HUES64 (cell line): ENCODE measurements around the gene TECPR2.

Source experiments
- H3K27ac ChIP-seq: 2 replicates; pipeline ENCODE4 v1.7.0; 2013; ENCODE audit warnings: low read depth, low read length, inconsistent platforms
- H3K27me3 ChIP-seq: 2 replicates; pipeline ENCODE4 v1.6.1; 2013; ENCODE audit warnings: mild to moderate bottlenecking, low read length; ENCODE audit not compliant: insufficient read depth
- H3K36me3 ChIP-seq: 2 replicates; pipeline ENCODE4 v1.6.1; 2013; ENCODE audit warnings: mild to moderate bottlenecking, low read length; ENCODE audit not compliant: insufficient read depth
- H3K4me1 ChIP-seq: 2 replicates; pipeline ENCODE4 v1.6.1; 2013; ENCODE audit warnings: mild to moderate bottlenecking, low read length, moderate library complexity; ENCODE audit not compliant: insufficient read depth
- H3K4me3 ChIP-seq: 2 replicates; pipeline ENCODE4 v1.5.1; 2013; ENCODE audit warnings: mild to moderate bottlenecking, low read length, moderate library complexity
- H3K9ac ChIP-seq: 2 replicates; pipeline ENCODE4 v1.6.1; 2013; ENCODE audit warnings: mild to moderate bottlenecking, low read depth, low read length
- H3K9me3 ChIP-seq: 2 replicates; pipeline ENCODE4 v1.6.1; 2013; ENCODE audit warnings: low read depth, low read length; ENCODE audit not compliant: insufficient read depth
- WGBS: fragments of 150-250, 120-280 bp; methylation state at CpG from one replicate; pipeline ENCODE4 v1.1.7; 2013; ENCODE audit warnings: missing lambda C conversion rate; 5-methylcytosine and 5-hydroxymethylcytosine counted together

TECPR2 gene

GRCh38 chr14:102490456-102490855 lies 127.7 kb downstream of the TECPR2 start:
- no peak overlapping the region for H3K27ac ChIP-seq
- WGBS = 89% methylated on average over 18 of the region's 18 CpGs
- no peaks in the 10 kb centered on the region for H3K9me3 ChIP-seq
- H3K27me3 ChIP-seq = no peaks in the 10 kb centered on the region
- no peaks in the 10 kb centered on the region for H3K36me3 ChIP-seq
- no peaks in the 10 kb centered on the region for H3K4me1 ChIP-seq
- H3K4me3 ChIP-seq = no peak overlapping the region
- H3K9ac ChIP-seq = no peak overlapping the region

- no peak overlapping the region for H3K27ac ChIP-seq
- H3K4me1 ChIP-seq = no peaks in the 10 kb centered on the region
- no peaks in the 10 kb centered on the region for H3K9me3 ChIP-seq
- no peaks in the 10 kb centered on the region for H3K27me3 ChIP-seq
- H3K36me3 ChIP-seq = no peaks in the 10 kb centered on the region
- no peak overlapping the region for H3K9ac ChIP-seq
- WGBS = 92% methylated on average over 3 of the region's 3 CpGs
- no peak overlapping the region for H3K4me3 ChIP-seq
Observed at GRCh38 chr14:102491366-102491765, 128.6 kb downstream of the TECPR2 start.

GRCh38 chr14:102491786-102492530 lies 129.2 kb downstream of the TECPR2 start:
- no peak overlapping the region for H3K9ac ChIP-seq
- WGBS = 93% methylated on average over 7 of the region's 7 CpGs

DNA sequence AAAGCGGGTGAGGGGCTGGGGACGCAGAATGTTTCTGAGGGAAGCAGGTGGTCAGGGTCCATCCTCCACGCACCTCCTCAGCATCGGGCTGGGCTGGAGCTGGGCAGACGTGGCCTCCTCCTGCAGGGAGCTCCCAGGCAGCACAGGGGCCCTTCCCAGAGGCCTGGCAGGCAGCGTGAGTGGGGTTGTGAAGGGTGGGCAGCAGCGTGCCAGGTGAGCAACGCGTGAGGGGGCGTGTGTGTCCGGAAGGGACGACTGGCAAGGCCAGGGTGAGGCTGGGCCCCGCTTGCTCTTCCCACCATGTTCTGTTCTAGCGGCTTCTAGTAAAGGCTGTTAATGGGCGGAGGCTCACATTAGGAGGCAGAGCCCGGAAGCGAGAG lies 129.8 kb downstream of the TECPR2 start:
- Histone ChIP-seq H3K36me3 (no peaks in the 10 kb centered on the region), H3K27ac (no peak overlapping the region), H3K4me3 (no peak overlapping the region), H3K4me1 (no peaks in the 10 kb centered on the region), H3K9ac (no peak overlapping the region), H3K27me3 (no peaks in the 10 kb centered on the region), H3K9me3 (no peaks in the 10 kb centered on the region)
- 94% methylated on average over 17 of the region's 17 CpGs for WGBS

More at GRCh38 chr14:102491786-102492530, 129.2 kb downstream of the TECPR2 start:
- H3K27ac ChIP-seq = no peak overlapping the region
- no peak overlapping the region for H3K4me3 ChIP-seq
- H3K9me3 ChIP-seq = no peaks in the 10 kb centered on the region
- H3K4me1 ChIP-seq = no peaks in the 10 kb centered on the region
- H3K36me3 ChIP-seq = no peaks in the 10 kb centered on the region
- H3K27me3 ChIP-seq = no peaks in the 10 kb centered on the region

DNA sequence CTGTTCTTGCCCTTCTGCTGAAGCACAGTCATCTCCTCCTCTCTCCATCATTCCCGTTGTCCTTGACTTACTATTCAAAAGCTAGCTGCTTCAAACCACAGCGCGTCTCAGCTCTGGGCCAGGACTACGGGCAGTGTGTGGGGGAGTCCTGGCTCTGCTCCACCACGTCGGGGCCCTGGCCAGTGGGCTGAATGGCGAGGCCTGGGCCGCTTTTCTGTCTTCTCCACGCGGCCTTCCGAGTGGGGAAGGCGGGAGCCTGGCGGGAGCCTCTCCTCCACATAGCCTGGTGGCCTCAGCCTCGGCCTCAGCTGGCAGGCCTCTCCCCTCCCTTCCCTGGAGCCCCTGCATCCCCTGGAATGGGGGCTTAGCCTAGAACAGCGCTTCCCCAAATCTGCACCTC lies 130.4 kb downstream of the TECPR2 start:
- Histone ChIP-seq H3K27me3 (no peaks in the 10 kb centered on the region), H3K4me3 (no peak overlapping the region), H3K9me3 (no peaks in the 10 kb centered on the region), H3K4me1 (no peaks in the 10 kb centered on the region), H3K9ac (no peak overlapping the region), H3K27ac (no peak overlapping the region), H3K36me3 (no peaks in the 10 kb centered on the region)
- 96% methylated on average over 15 of the region's 15 CpGs for WGBS

DNA sequence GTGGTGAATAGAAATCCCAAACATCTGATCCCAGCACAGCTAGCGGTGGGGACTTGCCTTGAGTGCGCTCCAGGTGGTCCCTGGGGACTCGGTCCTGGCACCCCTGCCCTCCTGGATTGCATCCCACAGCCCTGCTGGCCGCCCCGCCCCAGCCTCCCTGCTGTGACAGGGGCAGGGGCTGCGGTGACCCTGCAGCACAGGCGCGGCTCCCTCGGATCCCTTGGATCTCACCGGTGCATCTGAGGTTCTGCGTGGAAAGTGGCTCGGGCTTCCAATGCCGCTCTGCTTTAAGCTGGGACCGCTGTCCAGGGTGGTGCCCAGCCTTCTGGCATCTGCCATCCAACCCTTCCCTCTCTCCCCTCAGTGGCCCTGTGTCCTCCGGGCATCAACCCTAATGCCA lies 130.8 kb downstream of the TECPR2 start:
- Histone ChIP-seq H3K4me1 (no peaks in the 10 kb centered on the region), H3K4me3 (no peak overlapping the region), H3K27ac (no peak overlapping the region), H3K9ac (no peak overlapping the region), H3K36me3 (no peaks in the 10 kb centered on the region), H3K27me3 (no peaks in the 10 kb centered on the region), H3K9me3 (no peaks in the 10 kb centered on the region)
- 95% methylated on average over 15 of the region's 15 CpGs for WGBS

DNA sequence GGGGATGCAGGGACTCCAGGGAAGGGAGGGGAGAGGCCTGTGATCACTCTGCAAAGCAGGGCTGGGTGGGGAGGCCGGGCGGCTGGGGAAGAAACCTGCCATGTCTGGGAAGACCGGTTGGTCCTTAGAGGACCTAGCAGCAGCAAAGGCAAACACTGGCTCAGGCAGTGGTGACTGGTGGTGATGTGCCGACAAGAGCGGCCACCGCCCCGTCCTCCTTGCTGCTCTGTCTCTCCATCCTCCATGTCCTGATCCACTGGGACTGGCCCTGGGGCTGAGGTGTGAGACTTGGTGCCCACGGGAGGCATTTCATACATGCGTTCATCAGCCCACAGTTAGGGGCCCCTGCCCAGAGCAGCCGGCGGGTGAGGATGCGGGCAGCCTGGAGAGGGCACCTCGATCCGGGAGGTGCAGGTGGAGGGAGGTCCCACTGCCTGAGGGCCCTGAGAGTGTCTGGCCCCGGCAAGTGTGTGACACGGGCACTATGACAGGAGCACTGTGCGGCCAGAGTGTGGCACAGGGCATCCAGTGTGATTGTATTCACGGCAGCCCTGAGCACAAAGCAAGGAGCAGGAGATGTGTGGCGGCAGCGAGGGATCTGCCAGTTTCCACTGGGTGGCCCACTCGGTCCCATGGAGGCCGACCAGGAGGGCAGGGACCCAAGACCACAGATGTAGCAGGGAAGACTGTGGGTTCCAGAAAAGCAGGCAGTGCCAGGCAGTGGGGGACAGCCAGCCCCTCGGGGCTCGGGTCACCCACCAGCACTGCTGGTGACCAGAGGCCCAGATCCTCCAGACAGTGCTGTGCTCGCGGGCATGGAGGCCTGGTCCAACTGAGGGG lies 133.0 kb downstream of the TECPR2 start:
- WGBS = 94% methylated on average over 26 of the region's 26 CpGs
- H3K27ac ChIP-seq = no peak overlapping the region
- no peaks in the 10 kb centered on the region for H3K9me3 ChIP-seq
- no peaks in the 10 kb centered on the region for H3K4me1 ChIP-seq
- H3K9ac ChIP-seq = no peak overlapping the region
- H3K36me3 ChIP-seq = no peaks in the 10 kb centered on the region
- no peaks in the 10 kb centered on the region for H3K27me3 ChIP-seq
- no peak overlapping the region for H3K4me3 ChIP-seq

- Histone ChIP-seq H3K9ac (no peak overlapping the region), H3K27ac (no peak overlapping the region), H3K27me3 (no peaks in the 10 kb centered on the region), H3K36me3 (no peaks in the 10 kb centered on the region), H3K9me3 (no peaks in the 10 kb centered on the region), H3K4me3 (no peak overlapping the region), H3K4me1 (no peaks in the 10 kb centered on the region)
- 95% methylated on average over 11 of the region's 11 CpGs for WGBS
Observed at GRCh38 chr14:102496331-102496691, 133.6 kb downstream of the TECPR2 start.

DNA sequence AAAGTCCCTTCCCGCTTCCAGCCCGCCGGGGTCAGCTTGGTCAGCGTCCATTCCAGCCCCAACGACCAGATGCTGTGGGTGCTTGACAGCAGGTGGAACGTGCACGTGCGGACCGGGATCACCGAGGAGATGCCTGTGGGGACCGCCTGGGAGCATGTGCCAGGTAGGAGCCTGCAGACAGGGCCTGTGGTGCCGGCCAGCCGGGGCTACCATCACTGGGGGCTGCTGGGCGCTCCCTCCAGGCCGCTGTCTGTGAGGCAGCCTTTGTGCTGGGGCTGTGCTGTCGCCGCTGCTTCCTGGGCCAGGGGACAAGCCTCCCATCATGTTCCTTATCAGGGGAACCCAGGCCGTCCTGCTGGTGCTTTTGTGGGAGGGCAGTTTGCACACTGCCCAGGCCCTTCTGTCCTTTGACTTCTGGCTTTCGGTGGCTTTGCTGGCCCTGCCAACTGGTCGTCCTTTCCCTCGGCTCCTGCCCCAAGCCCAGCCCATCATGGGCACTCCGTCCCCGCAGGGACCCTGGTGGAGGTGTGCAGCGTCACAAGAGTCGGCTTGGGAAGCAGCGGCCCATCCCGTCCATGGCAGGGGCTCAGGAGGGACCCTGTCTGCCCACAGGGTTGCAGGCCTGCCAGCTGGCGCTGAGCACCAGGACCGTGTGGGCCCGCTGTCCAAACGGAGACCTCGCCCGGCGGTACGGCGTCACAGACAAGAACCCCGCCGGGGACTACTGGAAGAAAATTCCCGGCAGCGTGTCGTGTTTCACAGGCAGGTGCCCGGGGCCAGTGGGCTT lies 134.4 kb downstream of the TECPR2 start:
- H3K9ac ChIP-seq = no peak overlapping the region
- no peaks in the 10 kb centered on the region for H3K36me3 ChIP-seq
- no peaks in the 10 kb centered on the region for H3K27me3 ChIP-seq
- WGBS = 95% methylated on average over 42 of the region's 42 CpGs
- H3K4me1 ChIP-seq = no peaks in the 10 kb centered on the region
- H3K4me3 ChIP-seq = no peak overlapping the region
- H3K27ac ChIP-seq = no peak overlapping the region
- no peaks in the 10 kb centered on the region for H3K9me3 ChIP-seq

GRCh38 chr14:102497998-102498677 lies 135.4 kb downstream of the TECPR2 start:
- Histone ChIP-seq H3K9ac (no peak overlapping the region), H3K27me3 (no peaks in the 10 kb centered on the region), H3K4me3 (no peak overlapping the region), H3K4me1 (no peaks in the 10 kb centered on the region), H3K9me3 (no peaks in the 10 kb centered on the region), H3K36me3 (no peaks in the 10 kb centered on the region), H3K27ac (no peak overlapping the region)
- 91% methylated on average over 30 of the region's 30 CpGs for WGBS
